Testis (tissue), 2 donors: ENCODE data around the gene GPC3.

Source experiments
- POLR2A ChIP-seq: fragments of 450-650 bp; IDR thresholded peaks from one replicate; pipeline ENCODE4 v1.6.1; 2017; ENCODE audit warnings: antibody characterized with exemption, mild to moderate bottlenecking, moderate library complexity
- TF ChIP-seq, protein P1 (sequence below), 3 experiments: fragments of 450-650 bp in 2 of 3; fragments of 200-600 bp in 1 of 3; sonication (generic) in 1 of 3; IDR thresholded peaks; one replicate each; pipeline ENCODE4 v1.5.1; 2016 to 2019; ENCODE audit warnings: antibody characterized with exemption in 3 of 3, mild to moderate bottlenecking in 2 of 3, moderate library complexity in 1 of 3

DNA sequence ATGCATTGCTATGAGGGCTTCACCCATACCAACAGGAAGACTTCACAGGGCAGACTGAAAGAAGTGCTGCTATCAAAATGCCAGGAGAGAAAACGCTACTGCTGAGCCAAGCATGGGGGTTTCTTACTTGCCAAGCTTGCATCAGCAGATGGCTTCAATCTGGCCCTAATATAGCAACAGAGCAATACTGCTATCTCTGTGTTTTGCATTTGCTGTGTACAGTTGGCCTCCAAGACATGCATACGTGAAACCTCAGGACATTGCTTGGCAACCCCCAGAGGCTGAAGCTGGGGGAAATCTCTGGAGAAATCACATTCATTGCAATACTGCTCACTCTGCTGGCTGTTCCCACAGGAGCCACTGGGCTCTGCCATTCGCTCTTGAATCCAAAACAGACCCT is 442.9 kb downstream of the GPC3 start:
- TF ChIP-seq, protein P1, sequence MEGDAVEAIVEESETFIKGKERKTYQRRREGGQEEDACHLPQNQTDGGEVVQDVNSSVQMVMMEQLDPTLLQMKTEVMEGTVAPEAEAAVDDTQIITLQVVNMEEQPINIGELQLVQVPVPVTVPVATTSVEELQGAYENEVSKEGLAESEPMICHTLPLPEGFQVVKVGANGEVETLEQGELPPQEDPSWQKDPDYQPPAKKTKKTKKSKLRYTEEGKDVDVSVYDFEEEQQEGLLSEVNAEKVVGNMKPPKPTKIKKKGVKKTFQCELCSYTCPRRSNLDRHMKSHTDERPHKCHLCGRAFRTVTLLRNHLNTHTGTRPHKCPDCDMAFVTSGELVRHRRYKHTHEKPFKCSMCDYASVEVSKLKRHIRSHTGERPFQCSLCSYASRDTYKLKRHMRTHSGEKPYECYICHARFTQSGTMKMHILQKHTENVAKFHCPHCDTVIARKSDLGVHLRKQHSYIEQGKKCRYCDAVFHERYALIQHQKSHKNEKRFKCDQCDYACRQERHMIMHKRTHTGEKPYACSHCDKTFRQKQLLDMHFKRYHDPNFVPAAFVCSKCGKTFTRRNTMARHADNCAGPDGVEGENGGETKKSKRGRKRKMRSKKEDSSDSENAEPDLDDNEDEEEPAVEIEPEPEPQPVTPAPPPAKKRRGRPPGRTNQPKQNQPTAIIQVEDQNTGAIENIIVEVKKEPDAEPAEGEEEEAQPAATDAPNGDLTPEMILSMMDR (IDR thresholded peaks at IDR 0.05): no peak
- TF ChIP-seq POLR2A: no peak
